HEK293T (cell line): ENCODE measurements around the gene MPV17L.
"Not testable (repeated sequence)": the region's sequence is repeated elsewhere in the genome, so short reads cannot be mapped to it uniquely, and the experiment has no call there.

Experiments used
- CTCF ChIA-PET: fragments of 350-600 bp; formaldehyde crosslinking; extraction: SDS; loops from one replicate; lab custom pipeline; 2021; ENCODE audit warnings: antibody characterized with exemption, inconsistent platforms; lab: Yijun Ruan, JAX
- POLR2A ChIA-PET: fragments of 350-600 bp; formaldehyde crosslinking; extraction: SDS; loops from one replicate; lab custom pipeline; 2020; ENCODE audit warnings: antibody characterized with exemption, inconsistent platforms; lab: Yijun Ruan, JAX
- DNase-seq: peaks from one replicate; pipeline ENCODE4 v3.0.0; 2012; ENCODE audit warnings: mixed read lengths; ENCODE audit errors: extremely low spot score
- ARNT ChIP-seq: fragments of 450-650 bp; IDR thresholded peaks from 2 replicates; pipeline ENCODE4 v1.6.1; 2017; ENCODE audit warnings: mild to moderate bottlenecking
- BHLHE40 ChIP-seq: fragments of 450-650 bp; IDR thresholded peaks from 2 replicates; pipeline ENCODE4 v1.6.1; 2016; ENCODE audit warnings: mild to moderate bottlenecking, moderate library complexity, borderline replicate concordance
- CTBP1 ChIP-seq: fragments of 450-650 bp; IDR thresholded peaks from 2 replicates; pipeline ENCODE4 v1.6.1; 2016; ENCODE audit warnings: borderline replicate concordance
- ELF4 ChIP-seq: fragments of 450-650 bp; IDR thresholded peaks from 2 replicates; pipeline ENCODE4 v1.6.1; 2017; ENCODE audit warnings: antibody characterized with exemption
- FOXA1 ChIP-seq: fragments of 450-650 bp; IDR thresholded peaks from 2 replicates; pipeline ENCODE4 v1.6.1; 2016; ENCODE audit warnings: mild to moderate bottlenecking
- FOXK2 ChIP-seq: fragments of 450-650 bp; IDR thresholded peaks from 2 replicates; pipeline ENCODE4 v1.6.1; 2016; ENCODE audit warnings: mild to moderate bottlenecking
- FOXM1 ChIP-seq: fragments of 450-650 bp; IDR thresholded peaks from 2 replicates; pipeline ENCODE4 v1.6.1; 2017; ENCODE audit warnings: mild to moderate bottlenecking, borderline replicate concordance
- HDGF ChIP-seq: fragments of 450-650 bp; IDR thresholded peaks from 2 replicates; pipeline ENCODE4 v1.6.1; 2017; ENCODE audit warnings: antibody characterized with exemption, borderline replicate concordance
- L3MBTL2 ChIP-seq: fragments of 450-650 bp; conservative IDR thresholded peaks from 2 replicates; pipeline ENCODE4 v1.6.1; 2016; ENCODE audit warnings: mild to moderate bottlenecking
- LEF1 ChIP-seq: fragments of 450-650 bp; IDR thresholded peaks from 2 replicates; pipeline ENCODE4 v1.6.1; 2017; ENCODE audit warnings: mild to moderate bottlenecking, borderline replicate concordance
- NFRKB ChIP-seq: fragments of 450-650 bp; IDR thresholded peaks from 2 replicates; pipeline ENCODE4 v1.6.1; 2016; ENCODE audit warnings: mild to moderate bottlenecking, moderate library complexity
- PKNOX1 ChIP-seq: fragments of 450-650 bp; IDR thresholded peaks from 2 replicates; pipeline ENCODE4 v1.6.1; 2016
- SP1 ChIP-seq: fragments of 450-650 bp; IDR thresholded peaks from 2 replicates; pipeline ENCODE4 v1.6.1; 2017
- SUZ12 ChIP-seq: fragments of 450-650 bp; IDR thresholded peaks from 2 replicates; pipeline ENCODE4 v1.6.1; 2016; ENCODE audit warnings: mild to moderate bottlenecking
- TARDBP ChIP-seq: fragments of 450-650 bp; IDR thresholded peaks from 2 replicates; pipeline ENCODE4 v1.6.1; 2016
- ZNF384 ChIP-seq: fragments of 450-650 bp; IDR thresholded peaks from 2 replicates; pipeline ENCODE4 v1.6.1; 2016

MPV17L gene

GRCh38 chr16:15415511-15415985 lies 20.0 kb downstream of the MPV17L start:
- CTCF ChIA-PET: no interaction called here
- TF ChIP-seq ARNT: no peak
- no peak for TF ChIP-seq NFRKB
- no peak for TF ChIP-seq ZNF384
- no peak for TF ChIP-seq LEF1
- TF ChIP-seq SP1: no peak
- DNase-seq: no peak
- POLR2A ChIA-PET: no interaction called here

- TF ChIP-seq ELF4: no peak
- POLR2A ChIA-PET: no interaction called here
- CTCF ChIA-PET: no interaction called here
- DNase-seq: no peak
Measured at GRCh38 chr16:15417197-15417596, 21.6 kb downstream of the MPV17L start.

- no peak for DNase-seq
- TF ChIP-seq BHLHE40 (no peak), CTBP1 (no peak), TARDBP (no peak), SUZ12 (no peak), PKNOX1 (no peak), ELF4 (no peak)
- ChIA-PET CTCF (no interaction called here), POLR2A (no interaction called here)
Measured at GRCh38 chr16:15418206-15418605, 22.7 kb downstream of the MPV17L start.

- DNase-seq, POLR2A ChIA-PET, CTCF ChIA-PET: not testable (repeated sequence)
Measured at GRCh38 chr16:15421696-15422095, 26.1 kb downstream of the MPV17L start.

GRCh38 chr16:15422222-15422621 lies 26.7 kb downstream of the MPV17L start:
- ChIA-PET CTCF (no interaction called here), POLR2A (no interaction called here)
- no peak for DNase-seq
- TF ChIP-seq FOXM1 (no peak), L3MBTL2 (no peak), BHLHE40 (no peak), ZNF384 (no peak), SUZ12 (no peak), PKNOX1 (no peak), SP1 (no peak), HDGF (no peak), NFRKB (no peak), FOXA1 (no peak), ELF4 (no peak), ARNT (no peak), FOXK2 (no peak), CTBP1 (no peak), TARDBP (no peak), LEF1 (no peak)

- no peak for DNase-seq
- TF ChIP-seq NFRKB: no peak
- no peak for TF ChIP-seq ZNF384
- no peak for TF ChIP-seq TARDBP
- TF ChIP-seq FOXA1: no peak
- TF ChIP-seq LEF1: no peak
- no peak for TF ChIP-seq HDGF
- TF ChIP-seq FOXK2: no peak
- TF ChIP-seq L3MBTL2: no peak
- TF ChIP-seq CTBP1: no peak
- no peak for TF ChIP-seq PKNOX1
- no peak for TF ChIP-seq SUZ12
- no peak for TF ChIP-seq ARNT
- CTCF ChIA-PET: no interaction called here
- POLR2A ChIA-PET: no interaction called here
Measured at GRCh38 chr16:15425861-15426260, 30.3 kb downstream of the MPV17L start.

- ChIA-PET CTCF (no interaction called here), POLR2A (no interaction called here)
- no peak for TF ChIP-seq LEF1
- no peak for TF ChIP-seq ARNT
- TF ChIP-seq PKNOX1: no peak
- no peak for TF ChIP-seq CTBP1
- no peak for TF ChIP-seq L3MBTL2
- no peak for TF ChIP-seq FOXK2
- no peak for TF ChIP-seq SUZ12
- TF ChIP-seq FOXM1: no peak
- TF ChIP-seq SP1: no peak
- TF ChIP-seq HDGF: no peak
- TF ChIP-seq TARDBP: no peak
- TF ChIP-seq ZNF384: no peak
- TF ChIP-seq NFRKB: no peak
- no peak for TF ChIP-seq ELF4
- no peak for TF ChIP-seq FOXA1
- no peak for TF ChIP-seq BHLHE40
- DNase-seq: no peak
Measured at GRCh38 chr16:15426796-15427195, 31.2 kb downstream of the MPV17L start.
